Bronchial smooth muscle cell (primary cell): ENCODE results near the gene EYA2. TPM values are rescaled to one million over a fixed set of nuclear protein-coding genes. Genes with fewer than 3 reads are reported as not detected.

Source experiments
- total RNA-seq: library from RNA; depleted of rRNA; stranded (reverse); fragments of >200 nt; gene quantifications from 2 replicates; pipeline ENCODE4 v1.2.1, GENCODE V29; 2014

EYA2 gene
- 2.4 and 12.0 TPM in 2 replicates for total RNA-seq

DNA sequence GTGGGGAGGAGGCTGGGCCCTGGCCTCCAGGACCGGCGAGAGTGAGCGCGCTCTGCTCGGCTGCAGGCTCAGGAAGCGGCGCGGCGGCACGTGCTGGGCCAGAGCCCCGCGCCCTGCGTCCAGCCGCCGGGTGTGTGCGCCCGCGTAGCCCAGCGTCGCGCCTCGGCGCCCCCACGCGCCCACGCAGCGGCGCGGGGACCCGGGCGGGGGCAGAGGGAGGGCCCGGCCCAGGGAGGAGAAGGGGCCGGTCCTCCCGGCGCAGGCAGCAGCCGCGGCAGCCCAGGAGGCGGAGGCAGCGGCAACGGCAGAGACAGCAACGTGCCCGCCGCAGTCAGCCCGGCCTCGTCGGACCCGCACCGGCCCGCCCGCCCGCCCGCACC is at the start of gene EYA2:
Gene EYA2 (plus strand): TSS at position 265 of the 380 bp plus-strand sequence. CDS start 95,168 bp downstream, outside the sequence.

Other genes starting within 250 kb of the EYA2 start
- 2.2 and 2.5 TPM in 2 replicates for gene SLC13A3, start 243.4 kb upstream of the EYA2 start, total RNA-seq
- gene TP53RK, start 205.4 kb upstream of the EYA2 start, total RNA-seq: 12.3 and 15.4 TPM in 2 replicates
- 40.6 and 42.4 TPM in 2 replicates for gene SLC2A10, start 185.2 kb upstream of the EYA2 start, total RNA-seq